K562 (cell line): Measurements from ENCODE around the gene HYOU1.

Experiments
- EP300 ChIP-seq: IDR thresholded peaks from 2 replicates; pipeline ENCODE4 v1.6.1; 2012; ENCODE audit warnings: low read length, improper control_type of control experiment
- PYGO2 ChIP-seq: fragments of 450-650 bp; IDR thresholded peaks from 2 replicates; pipeline ENCODE4 v1.6.1; 2016; ENCODE audit warnings: mild to moderate bottlenecking, missing genetic modification characterization, moderate library complexity, missing compliant biosample characterization
- TF ChIP-seq, protein P1 (sequence below): fragments of 250-450 bp; sonication (Bioruptor Pico); IDR thresholded peaks from 2 replicates; pipeline ENCODE4 v1.4.0; 2020; ENCODE audit warnings: mild to moderate bottlenecking, moderate library complexity
- TF ChIP-seq, protein P2 (sequence below): sonication (generic); formaldehyde crosslinking; IDR thresholded peaks from 2 replicates; pipeline ENCODE4 v1.8.1; 2023; ENCODE audit warnings: mild to moderate bottlenecking, missing genetic modification reagents

DNA sequence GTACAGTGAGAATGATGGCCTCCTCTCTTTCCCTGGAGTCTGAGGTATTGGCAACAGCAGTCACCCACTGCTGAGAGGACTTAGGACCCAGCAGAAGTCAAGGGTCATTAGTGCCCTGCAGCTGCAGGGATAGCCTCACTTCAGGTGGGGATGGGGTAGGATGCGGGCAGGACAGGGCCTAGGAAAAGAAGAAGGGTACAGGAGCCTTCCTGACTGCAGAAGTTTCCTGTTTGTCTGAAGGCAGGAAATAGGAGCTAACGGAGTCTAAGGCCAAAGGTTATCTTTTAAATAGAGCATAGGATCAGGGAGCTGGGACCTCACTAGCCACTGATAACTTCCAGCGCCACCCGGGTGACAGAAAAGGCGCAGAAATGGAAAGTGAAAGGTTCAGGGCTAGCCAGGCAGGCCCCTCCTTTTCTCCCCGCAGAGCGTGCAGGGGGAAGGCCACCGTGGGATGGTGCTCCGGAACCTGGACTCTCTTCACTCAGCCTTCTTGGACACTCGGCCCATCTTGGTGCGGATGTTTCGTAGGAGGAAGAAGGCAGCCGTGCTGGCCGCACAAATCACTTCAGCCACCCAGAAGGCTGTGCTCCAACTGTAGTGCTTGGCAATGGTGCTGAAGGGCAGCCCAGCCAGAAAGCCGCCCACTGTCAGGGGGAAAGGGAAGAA, 32.4 kb downstream of the HYOU1 start:
- TF ChIP-seq, protein P1, sequence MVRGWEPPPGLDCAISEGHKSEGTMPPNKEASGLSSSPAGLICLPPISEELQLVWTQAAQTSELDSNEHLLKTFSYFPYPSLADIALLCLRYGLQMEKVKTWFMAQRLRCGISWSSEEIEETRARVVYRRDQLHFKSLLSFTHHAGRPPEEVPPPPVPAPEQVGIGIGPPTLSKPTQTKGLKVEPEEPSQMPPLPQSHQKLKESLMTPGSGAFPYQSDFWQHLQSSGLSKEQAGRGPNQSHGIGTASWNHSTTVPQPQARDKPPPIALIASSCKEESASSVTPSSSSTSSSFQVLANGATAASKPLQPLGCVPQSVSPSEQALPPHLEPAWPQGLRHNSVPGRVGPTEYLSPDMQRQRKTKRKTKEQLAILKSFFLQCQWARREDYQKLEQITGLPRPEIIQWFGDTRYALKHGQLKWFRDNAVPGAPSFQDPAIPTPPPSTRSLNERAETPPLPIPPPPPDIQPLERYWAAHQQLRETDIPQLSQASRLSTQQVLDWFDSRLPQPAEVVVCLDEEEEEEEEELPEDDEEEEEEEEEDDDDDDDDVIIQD = no peak
- TF ChIP-seq PYGO2 (tag) (no peak), EP300 (0 out of 2 replicates have a peak, but pooled peaks have one; percentile 16)
- TF ChIP-seq, protein P2, sequence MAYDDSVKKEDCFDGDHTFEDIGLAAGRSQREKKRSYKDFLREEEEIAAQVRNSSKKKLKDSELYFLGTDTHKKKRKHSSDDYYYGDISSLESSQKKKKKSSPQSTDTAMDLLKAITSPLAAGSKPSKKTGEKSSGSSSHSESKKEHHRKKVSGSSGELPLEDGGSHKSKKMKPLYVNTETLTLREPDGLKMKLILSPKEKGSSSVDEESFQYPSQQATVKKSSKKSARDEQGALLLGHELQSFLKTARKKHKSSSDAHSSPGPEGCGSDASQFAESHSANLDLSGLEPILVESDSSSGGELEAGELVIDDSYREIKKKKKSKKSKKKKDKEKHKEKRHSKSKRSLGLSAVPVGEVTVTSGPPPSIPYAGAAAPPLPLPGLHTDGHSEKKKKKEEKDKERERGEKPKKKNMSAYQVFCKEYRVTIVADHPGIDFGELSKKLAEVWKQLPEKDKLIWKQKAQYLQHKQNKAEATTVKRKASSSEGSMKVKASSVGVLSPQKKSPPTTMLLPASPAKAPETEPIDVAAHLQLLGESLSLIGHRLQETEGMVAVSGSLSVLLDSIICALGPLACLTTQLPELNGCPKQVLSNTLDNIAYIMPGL (CRISPR knock-in tag) = no peak
